ENCODE results near the gene SNX25.

DNA sequence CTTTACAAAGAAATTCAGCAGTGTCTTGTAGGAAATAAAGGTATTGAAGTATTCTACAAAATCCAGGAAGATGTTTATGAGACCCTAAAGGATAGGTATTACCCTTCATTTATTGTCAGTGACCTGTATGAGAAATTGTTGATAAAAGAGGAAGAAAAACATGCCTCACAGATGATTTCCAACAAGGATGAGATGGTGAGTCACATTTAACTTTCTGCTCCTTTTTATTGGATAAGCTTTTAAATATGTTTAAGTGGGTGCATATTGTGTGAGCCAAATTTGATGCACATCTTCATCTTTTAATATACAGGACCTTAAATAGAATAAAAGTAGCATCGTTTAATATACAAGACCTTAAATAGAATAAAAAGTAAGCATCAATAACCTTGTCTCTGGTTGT is 114.2 kb downstream of the SNX25 start:
- TF ChIP-seq, protein P1, sequence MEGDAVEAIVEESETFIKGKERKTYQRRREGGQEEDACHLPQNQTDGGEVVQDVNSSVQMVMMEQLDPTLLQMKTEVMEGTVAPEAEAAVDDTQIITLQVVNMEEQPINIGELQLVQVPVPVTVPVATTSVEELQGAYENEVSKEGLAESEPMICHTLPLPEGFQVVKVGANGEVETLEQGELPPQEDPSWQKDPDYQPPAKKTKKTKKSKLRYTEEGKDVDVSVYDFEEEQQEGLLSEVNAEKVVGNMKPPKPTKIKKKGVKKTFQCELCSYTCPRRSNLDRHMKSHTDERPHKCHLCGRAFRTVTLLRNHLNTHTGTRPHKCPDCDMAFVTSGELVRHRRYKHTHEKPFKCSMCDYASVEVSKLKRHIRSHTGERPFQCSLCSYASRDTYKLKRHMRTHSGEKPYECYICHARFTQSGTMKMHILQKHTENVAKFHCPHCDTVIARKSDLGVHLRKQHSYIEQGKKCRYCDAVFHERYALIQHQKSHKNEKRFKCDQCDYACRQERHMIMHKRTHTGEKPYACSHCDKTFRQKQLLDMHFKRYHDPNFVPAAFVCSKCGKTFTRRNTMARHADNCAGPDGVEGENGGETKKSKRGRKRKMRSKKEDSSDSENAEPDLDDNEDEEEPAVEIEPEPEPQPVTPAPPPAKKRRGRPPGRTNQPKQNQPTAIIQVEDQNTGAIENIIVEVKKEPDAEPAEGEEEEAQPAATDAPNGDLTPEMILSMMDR (conservative IDR thresholded peaks at IDR 0.05; ENCODE audit: low read depth, low read length), result no peak
- TF ChIP-seq EZH2 (IDR thresholded peaks at IDR 0.05; ENCODE audit: borderline replicate concordance, low read depth, low read length, poor library complexity, severe bottlenecking), result no peak

Measured in A673 (cell line).